Measurements from ENCODE around the gene SPA17. TPM values are rescaled to one million over a fixed set of nuclear protein-coding genes. Genes with fewer than 3 reads are reported as not detected.

Gene SPA17
- total RNA-seq, 1 donor from 2014 or later, result 2.1 TPM

GRCh38 chr11:124661553-124661952 is 12.2 kb upstream of the SPA17 start:
- Histone ChIP-seq H3K4me1 (ENCODE audit: control insufficient read depth in 3 of 3, insufficient read depth in 3 of 3, low read length in 3 of 3) (no peaks in the 10 kb centered on the region), H3K27me3 (ENCODE audit: control insufficient read depth in 3 of 3, insufficient read depth in 3 of 3, low read length in 3 of 3) (no peaks in the 10 kb centered on the region), H3K36me3 (ENCODE audit: control insufficient read depth in 3 of 3, insufficient read depth in 3 of 3, low read length in 3 of 3) (peaks cover 4 to 12% (median 7%) of the 10 kb centered on the region in 3 donors), H3K9ac (ENCODE audit: low read depth in 1 of 3, low read length in 3 of 3) (no peak overlapping the region), H3K9me3 (ENCODE audit: control insufficient read depth in 3 of 3, low read length in 3 of 3) (no peaks in the 10 kb centered on the region), H3K27ac (ENCODE audit: low read depth, low read length) (no peak overlapping the region), H3K4me3 (ENCODE audit: low read length in 3 of 3) (no peak overlapping the region)

DNA sequence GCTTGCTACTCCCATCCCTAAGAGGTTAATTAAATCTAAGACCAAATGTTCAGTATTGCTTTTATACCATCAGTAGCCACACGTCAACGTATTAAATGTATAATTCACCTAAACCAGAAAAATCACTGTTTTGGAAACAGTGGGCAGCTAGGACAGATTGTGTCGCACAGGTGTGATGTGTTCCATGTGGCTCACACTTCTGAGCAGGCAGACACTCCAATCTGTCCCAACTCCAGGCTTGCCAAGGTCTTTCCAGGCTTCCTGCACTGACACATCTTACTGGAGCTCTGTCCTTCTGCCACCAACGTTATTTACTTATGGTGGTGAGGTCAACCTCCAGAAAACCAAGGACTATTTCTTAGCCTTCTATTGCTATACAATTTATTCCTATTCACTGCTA is 11.6 kb upstream of the SPA17 start:
- Histone ChIP-seq H3K27me3 (ENCODE audit: control insufficient read depth in 3 of 3, insufficient read depth in 3 of 3, low read length in 3 of 3) (no peaks in the 10 kb centered on the region), H3K27ac (ENCODE audit: low read depth, low read length) (no peak overlapping the region), H3K36me3 (ENCODE audit: control insufficient read depth in 3 of 3, insufficient read depth in 3 of 3, low read length in 3 of 3) (peaks cover 4 to 12% (median 4%) of the 10 kb centered on the region in 3 donors), H3K4me3 (ENCODE audit: low read length in 3 of 3) (no peak overlapping the region), H3K4me1 (ENCODE audit: control insufficient read depth in 3 of 3, insufficient read depth in 3 of 3, low read length in 3 of 3) (no peaks in the 10 kb centered on the region), H3K9ac (ENCODE audit: low read depth in 1 of 3, low read length in 3 of 3) (no peak overlapping the region), H3K9me3 (ENCODE audit: control insufficient read depth in 3 of 3, low read length in 3 of 3) (no peaks in the 10 kb centered on the region)

DNA sequence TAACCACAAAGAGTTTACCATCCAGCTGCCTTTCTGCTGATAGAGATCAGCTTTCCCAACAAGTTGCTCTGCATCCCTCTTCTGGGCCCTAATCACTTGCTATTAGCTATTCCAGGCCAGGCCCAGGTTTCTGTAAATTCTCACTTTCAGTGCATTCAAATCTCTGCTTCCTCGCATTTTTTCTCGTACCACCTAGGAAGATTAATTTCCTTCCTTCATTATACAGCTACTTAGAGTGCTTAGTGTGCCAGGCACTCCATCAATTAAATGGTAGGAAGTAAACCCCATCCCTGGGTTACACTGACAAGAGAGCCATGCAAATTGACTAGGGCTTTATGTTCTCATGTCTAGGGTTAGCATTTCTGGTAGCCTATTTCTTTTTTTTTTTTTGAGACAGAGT is 9.8 kb upstream of the SPA17 start:
- Histone ChIP-seq H3K9me3 (ENCODE audit: control insufficient read depth in 3 of 3, low read length in 3 of 3) (no peaks in the 10 kb centered on the region), H3K4me1 (ENCODE audit: control insufficient read depth in 3 of 3, insufficient read depth in 3 of 3, low read length in 3 of 3) (no peaks in the 10 kb centered on the region), H3K27me3 (ENCODE audit: control insufficient read depth in 3 of 3, insufficient read depth in 3 of 3, low read length in 3 of 3) (no peaks in the 10 kb centered on the region), H3K27ac (ENCODE audit: low read depth, low read length) (no peak overlapping the region), H3K9ac (ENCODE audit: low read depth in 1 of 3, low read length in 3 of 3) (no peak overlapping the region), H3K4me3 (ENCODE audit: low read length in 3 of 3) (no peak overlapping the region), H3K36me3 (ENCODE audit: control insufficient read depth in 3 of 3, insufficient read depth in 3 of 3, low read length in 3 of 3) (peaks cover 6 to 15% (median 13%) of the 10 kb centered on the region in 3 donors)

GRCh38 chr11:124667601-124668000 is 6.1 kb upstream of the SPA17 start:
- H3K4me1 ChIP-seq (ENCODE audit: control insufficient read depth in 3 of 3, insufficient read depth in 3 of 3, low read length in 3 of 3), result peaks cover 0 to 6% (median under 1%) of the 10 kb centered on the region in 3 donors
- no peaks in the 10 kb centered on the region for H3K27me3 ChIP-seq (ENCODE audit: control insufficient read depth in 3 of 3, insufficient read depth in 3 of 3, low read length in 3 of 3)
- no peaks in the 10 kb centered on the region for H3K9me3 ChIP-seq (ENCODE audit: control insufficient read depth in 3 of 3, low read length in 3 of 3)
- H3K4me3 ChIP-seq (ENCODE audit: low read length in 3 of 3), result no peak overlapping the region
- H3K27ac ChIP-seq (ENCODE audit: low read depth, low read length), result no peak overlapping the region
- H3K36me3 ChIP-seq (ENCODE audit: control insufficient read depth in 3 of 3, insufficient read depth in 3 of 3, low read length in 3 of 3), result peaks cover 6 to 13% (median 11%) of the 10 kb centered on the region in 3 donors
- no peak overlapping the region for H3K9ac ChIP-seq (ENCODE audit: low read depth in 1 of 3, low read length in 3 of 3)

- Histone ChIP-seq H3K9ac (ENCODE audit: low read depth in 1 of 3, low read length in 3 of 3) (no peak overlapping the region), H3K27ac (ENCODE audit: low read depth, low read length) (no peak overlapping the region), H3K4me3 (ENCODE audit: low read length in 3 of 3) (no peak overlapping the region), H3K4me1 (ENCODE audit: control insufficient read depth in 3 of 3, insufficient read depth in 3 of 3, low read length in 3 of 3) (peaks cover 7 to 15% (median 8%) of the 10 kb centered on the region in 3 donors), H3K36me3 (ENCODE audit: control insufficient read depth in 3 of 3, insufficient read depth in 3 of 3, low read length in 3 of 3) (peaks cover 6 to 13% (median 11%) of the 10 kb centered on the region in 3 donors), H3K9me3 (ENCODE audit: control insufficient read depth in 3 of 3, low read length in 3 of 3) (no peaks in the 10 kb centered on the region), H3K27me3 (ENCODE audit: control insufficient read depth in 3 of 3, insufficient read depth in 3 of 3, low read length in 3 of 3) (no peaks in the 10 kb centered on the region)
These were observed 4.5 kb upstream of the SPA17 start for GRCh38 chr11:124669193-124669592.

DNA sequence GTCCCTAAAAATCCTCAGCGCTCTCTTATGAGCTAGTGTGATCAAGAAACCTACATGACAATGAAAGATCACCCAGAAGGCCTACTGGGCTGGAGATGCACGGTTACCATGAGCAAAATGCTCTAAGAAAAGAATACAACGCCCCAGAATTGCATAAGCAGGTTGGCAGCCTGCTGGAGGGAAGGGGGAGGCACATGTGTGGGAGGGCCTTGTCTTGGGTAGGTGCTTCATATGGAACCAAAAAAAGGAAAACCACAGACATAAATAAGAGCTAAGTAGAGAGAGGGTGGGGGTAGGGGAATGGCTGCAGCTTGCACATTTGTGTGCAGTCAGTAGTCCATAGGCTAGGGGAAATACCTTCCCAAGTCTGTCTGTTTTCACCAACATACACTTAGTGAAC is 3.0 kb upstream of the SPA17 start:
- Histone ChIP-seq H3K36me3 (ENCODE audit: control insufficient read depth in 3 of 3, insufficient read depth in 3 of 3, low read length in 3 of 3) (peaks cover 2 to 11% (median 4%) of the 10 kb centered on the region in 3 donors), H3K4me1 (ENCODE audit: control insufficient read depth in 3 of 3, insufficient read depth in 3 of 3, low read length in 3 of 3) (peaks cover 10 to 19% (median 12%) of the 10 kb centered on the region in 3 donors), H3K9ac (ENCODE audit: low read depth in 1 of 3, low read length in 3 of 3) (no peak overlapping the region), H3K27me3 (ENCODE audit: control insufficient read depth in 3 of 3, insufficient read depth in 3 of 3, low read length in 3 of 3) (no peaks in the 10 kb centered on the region), H3K4me3 (ENCODE audit: low read length in 3 of 3) (no peak overlapping the region), H3K27ac (ENCODE audit: low read depth, low read length) (no peak overlapping the region), H3K9me3 (ENCODE audit: control insufficient read depth in 3 of 3, low read length in 3 of 3) (no peaks in the 10 kb centered on the region)

- Histone ChIP-seq H3K27ac (ENCODE audit: low read depth, low read length) (peak overlapping the region; percentile 80), H3K36me3 (ENCODE audit: control insufficient read depth in 3 of 3, insufficient read depth in 3 of 3, low read length in 3 of 3) (peaks cover 0 to 11% (median 1%) of the 10 kb centered on the region in 3 donors), H3K9ac (ENCODE audit: low read depth in 1 of 3, low read length in 3 of 3) (peak overlapping the region; percentile 90 to 91 (median 90)), H3K9me3 (ENCODE audit: control insufficient read depth in 3 of 3, low read length in 3 of 3) (no peaks in the 10 kb centered on the region), H3K4me1 (ENCODE audit: control insufficient read depth in 3 of 3, insufficient read depth in 3 of 3, low read length in 3 of 3) (peaks cover 10 to 19% (median 12%) of the 10 kb centered on the region in 3 donors), H3K27me3 (ENCODE audit: control insufficient read depth in 3 of 3, insufficient read depth in 3 of 3, low read length in 3 of 3) (no peaks in the 10 kb centered on the region), H3K4me3 (ENCODE audit: low read length in 3 of 3) (peak overlapping the region; percentile 78 to 84 (median 83))
These were observed 1.0 kb upstream of the SPA17 start for GRCh38 chr11:124672536-124673215.

DNA sequence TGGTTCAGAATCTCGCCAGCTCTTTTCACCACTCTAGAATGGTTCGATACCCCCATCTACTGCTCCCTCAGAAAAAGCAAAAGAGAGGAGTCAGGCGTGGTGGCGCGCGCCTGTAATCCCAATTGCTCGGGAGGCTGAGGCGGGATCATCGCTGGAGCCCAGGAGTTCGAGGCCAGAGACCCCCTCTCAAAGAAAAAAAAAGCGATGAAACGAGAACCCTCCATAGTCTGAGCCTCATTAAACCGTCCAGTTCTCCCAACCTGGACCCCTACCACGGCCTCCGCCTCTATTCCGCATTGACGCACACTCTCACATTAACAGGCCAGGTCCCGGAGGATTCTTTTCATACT is 439 bp downstream of the SPA17 start:
- Histone ChIP-seq H3K4me3 (ENCODE audit: low read length in 3 of 3) (peak overlapping the region; percentile 82 to 84 (median 83)), H3K9ac (ENCODE audit: low read depth in 1 of 3, low read length in 3 of 3) (peak overlapping the region; percentile 52 to 63 (median 60)), H3K9me3 (ENCODE audit: control insufficient read depth in 3 of 3, low read length in 3 of 3) (no peaks in the 10 kb centered on the region), H3K36me3 (ENCODE audit: control insufficient read depth in 3 of 3, insufficient read depth in 3 of 3, low read length in 3 of 3) (no peaks in the 10 kb centered on the region), H3K4me1 (ENCODE audit: control insufficient read depth in 3 of 3, insufficient read depth in 3 of 3, low read length in 3 of 3) (peaks cover 10 to 19% (median 12%) of the 10 kb centered on the region in 3 donors), H3K27ac (ENCODE audit: low read depth, low read length) (peak overlapping the region; percentile 80), H3K27me3 (ENCODE audit: control insufficient read depth in 3 of 3, insufficient read depth in 3 of 3, low read length in 3 of 3) (no peaks in the 10 kb centered on the region)

DNA sequence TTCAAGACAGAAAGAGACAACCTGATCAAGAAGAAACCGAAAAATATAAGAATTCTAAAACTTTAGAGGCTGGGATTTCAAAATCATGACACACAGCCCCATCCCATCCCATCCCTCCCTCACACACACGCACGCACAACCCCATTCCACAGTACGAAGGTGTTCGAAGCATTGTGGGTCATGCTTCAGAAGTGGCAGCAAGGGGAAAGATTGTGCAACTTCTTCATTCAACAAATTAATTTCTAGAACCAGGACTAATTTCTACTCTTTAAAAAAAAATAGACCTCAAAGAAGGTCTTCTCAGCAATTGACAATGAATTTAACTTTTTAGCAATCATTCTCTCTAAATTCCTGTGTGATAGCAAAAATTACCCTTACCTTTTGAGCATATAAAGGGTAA is 867 bp downstream of the SPA17 start:
- Histone ChIP-seq H3K27me3 (ENCODE audit: control insufficient read depth in 3 of 3, insufficient read depth in 3 of 3, low read length in 3 of 3) (no peaks in the 10 kb centered on the region), H3K4me1 (ENCODE audit: control insufficient read depth in 3 of 3, insufficient read depth in 3 of 3, low read length in 3 of 3) (peaks cover 10 to 19% (median 12%) of the 10 kb centered on the region in 3 donors), H3K27ac (ENCODE audit: low read depth, low read length) (peak overlapping the region; percentile 80), H3K36me3 (ENCODE audit: control insufficient read depth in 3 of 3, insufficient read depth in 3 of 3, low read length in 3 of 3) (no peaks in the 10 kb centered on the region), H3K9me3 (ENCODE audit: control insufficient read depth in 3 of 3, low read length in 3 of 3) (no peaks in the 10 kb centered on the region), H3K9ac (ENCODE audit: low read depth in 1 of 3, low read length in 3 of 3) (peak overlapping the region; percentile 52 to 63 (median 60)), H3K4me3 (ENCODE audit: low read length in 3 of 3) (peak overlapping the region; percentile 82 to 84 (median 83))

DNA sequence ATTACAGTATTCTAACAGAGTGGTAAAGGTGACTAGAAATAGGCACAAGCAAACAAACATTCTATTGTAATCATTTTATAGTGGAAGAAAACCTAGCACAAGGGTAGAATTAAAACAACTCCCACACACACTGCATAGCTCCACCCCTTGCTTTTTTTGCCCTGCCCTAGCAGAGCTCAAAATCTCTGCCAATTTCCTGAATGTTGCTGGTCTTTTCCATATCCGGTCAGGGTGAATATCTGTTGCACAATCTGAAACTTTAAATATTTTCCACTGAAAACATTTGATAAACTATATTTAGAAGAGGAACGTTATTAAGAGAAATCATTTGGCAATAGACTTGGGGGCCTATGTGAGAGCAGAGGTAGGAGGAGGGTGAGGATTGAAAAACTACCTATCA is 2.7 kb downstream of the SPA17 start:
- H3K27me3 ChIP-seq (ENCODE audit: control insufficient read depth in 3 of 3, insufficient read depth in 3 of 3, low read length in 3 of 3), result no peaks in the 10 kb centered on the region
- H3K36me3 ChIP-seq (ENCODE audit: control insufficient read depth in 3 of 3, insufficient read depth in 3 of 3, low read length in 3 of 3), result no peaks in the 10 kb centered on the region
- H3K9ac ChIP-seq (ENCODE audit: low read depth in 1 of 3, low read length in 3 of 3), result no peak overlapping the region
- no peak overlapping the region for H3K27ac ChIP-seq (ENCODE audit: low read depth, low read length)
- H3K9me3 ChIP-seq (ENCODE audit: control insufficient read depth in 3 of 3, low read length in 3 of 3), result no peaks in the 10 kb centered on the region
- H3K4me1 ChIP-seq (ENCODE audit: control insufficient read depth in 3 of 3, insufficient read depth in 3 of 3, low read length in 3 of 3), result peaks cover 10 to 16% (median 12%) of the 10 kb centered on the region in 3 donors
- H3K4me3 ChIP-seq (ENCODE audit: low read length in 3 of 3), result no peak overlapping the region
